ENCODE measurements around the gene PHEX. TPM values are rescaled to one million over a fixed set of nuclear protein-coding genes. Genes with fewer than 3 reads are reported as not detected.
A peak's percentile ranks its signal among the peaks of the same experiment; 100 is the strongest.

Gene PHEX
- total RNA-seq, result under 1 TPM; 0.07 to 0.08 TPM

- ChIA-PET CTCF (no interaction called here), POLR2A (no interaction called here)
- no peaks in the 10 kb centered on the region for H3K9me3 Mint-ChIP-seq
- H3K36me3 Mint-ChIP-seq (ENCODE audit: low read depth), result no peaks in the 10 kb centered on the region
- no peak within 1 kb of the TSS for H3K4me3 Mint-ChIP-seq
- DNase-seq, result no peak
- H3K27ac Mint-ChIP-seq, result no peak within 1 kb of the TSS
- H3K27me3 Mint-ChIP-seq, result no peaks in the 10 kb centered on the region
- no peaks in the 10 kb centered on the region for H3K4me1 Mint-ChIP-seq
Measured at GRCh38 chrX:22032084-22032483, at the start of gene PHEX. Gene PHEX, plus strand, starts transcription at chrX:22032325. Its CDS starts 681 bp downstream, at chrX:22033006.

GRCh38 chrX:21985332-21985777 is 46.8 kb upstream of the PHEX start:
- Mint-ChIP-seq H3K27me3 (no peaks in the 10 kb centered on the region), H3K36me3 (ENCODE audit: low read depth) (peaks cover 11% of the 10 kb centered on the region), H3K9me3 (no peaks in the 10 kb centered on the region), H3K4me3 (no peak overlapping the region), H3K27ac (no peak overlapping the region), H3K4me1 (peaks cover 2% of the 10 kb centered on the region)
- CTCF ChIA-PET, result interaction anchor here (0.6 to 2.4 kb wide), 18 partner anchors 11 to 1917 kb away, joined by 3 to 39 read pairs (median 4); no protein-coding TSS in a partner anchor
- peak; percentile 66 for DNase-seq
- POLR2A ChIA-PET, result no interaction called here

- Mint-ChIP-seq H3K4me1 (peaks cover 6% of the 10 kb centered on the region), H3K27ac (no peak overlapping the region), H3K4me3 (no peak overlapping the region), H3K36me3 (ENCODE audit: low read depth) (peaks cover 11% of the 10 kb centered on the region), H3K27me3 (no peaks in the 10 kb centered on the region), H3K9me3 (no peaks in the 10 kb centered on the region)
- ChIA-PET POLR2A (no interaction called here), CTCF (interaction anchor here (1.5 kb wide), 1 partner anchor 11 kb away, joined by 4 read pairs; no protein-coding TSS in a partner anchor)
- no peak for DNase-seq
Measured at GRCh38 chrX:21986596-21986995, 45.5 kb upstream of the PHEX start.

GRCh38 chrX:21989384-21989783 is 42.7 kb upstream of the PHEX start:
- POLR2A ChIA-PET, result no interaction called here
- peak overlapping the region; percentile 5 for H3K27ac Mint-ChIP-seq
- CTCF ChIA-PET, result interaction anchor here (1.4 kb wide), 1 partner anchor 17 kb away, joined by 3 read pairs; no protein-coding TSS in a partner anchor
- DNase-seq, result no peak
- peaks cover 16% of the 10 kb centered on the region for H3K36me3 Mint-ChIP-seq (ENCODE audit: low read depth)
- H3K27me3 Mint-ChIP-seq, result no peaks in the 10 kb centered on the region
- H3K9me3 Mint-ChIP-seq, result no peaks in the 10 kb centered on the region
- no peak overlapping the region for H3K4me3 Mint-ChIP-seq
- peaks cover 6% of the 10 kb centered on the region for H3K4me1 Mint-ChIP-seq

- no peak overlapping the region for H3K4me3 Mint-ChIP-seq
- DNase-seq, result no peak
- H3K9me3 Mint-ChIP-seq, result no peaks in the 10 kb centered on the region
- CTCF ChIA-PET, result interaction anchor here (0.7 to 0.8 kb wide), 2 partner anchors 28 to 48 kb away, joined by 4 read pairs; no protein-coding TSS in a partner anchor
- peaks cover 22% of the 10 kb centered on the region for H3K36me3 Mint-ChIP-seq (ENCODE audit: low read depth)
- no peaks in the 10 kb centered on the region for H3K27me3 Mint-ChIP-seq
- POLR2A ChIA-PET, result no interaction called here
- peaks cover 11% of the 10 kb centered on the region for H3K4me1 Mint-ChIP-seq
- H3K27ac Mint-ChIP-seq, result no peak overlapping the region
Measured at GRCh38 chrX:21990832-21991231, 41.3 kb upstream of the PHEX start.

GRCh38 chrX:21991504-21991903 is 40.6 kb upstream of the PHEX start:
- peaks cover 22% of the 10 kb centered on the region for H3K36me3 Mint-ChIP-seq (ENCODE audit: low read depth)
- H3K27me3 Mint-ChIP-seq, result no peaks in the 10 kb centered on the region
- ChIA-PET POLR2A (no interaction called here), CTCF (interaction anchor here (0.8 kb wide), 1 partner anchor 49 kb away, joined by 4 read pairs; no protein-coding TSS in a partner anchor)
- DNase-seq, result no peak
- H3K9me3 Mint-ChIP-seq, result no peaks in the 10 kb centered on the region
- no peak overlapping the region for H3K4me3 Mint-ChIP-seq
- H3K27ac Mint-ChIP-seq, result no peak overlapping the region
- H3K4me1 Mint-ChIP-seq, result peaks cover 15% of the 10 kb centered on the region

- CTCF ChIA-PET, result no interaction called here
- Mint-ChIP-seq H3K36me3 (ENCODE audit: low read depth) (peaks cover 21% of the 10 kb centered on the region), H3K4me1 (peaks cover 21% of the 10 kb centered on the region), H3K27ac (no peak overlapping the region), H3K4me3 (no peak overlapping the region), H3K9me3 (no peaks in the 10 kb centered on the region), H3K27me3 (no peaks in the 10 kb centered on the region)
- POLR2A ChIA-PET, result no interaction called here
- DNase-seq, result no peak
Measured at GRCh38 chrX:21993265-21993664, 38.9 kb upstream of the PHEX start.

- Mint-ChIP-seq H3K4me1 (peaks cover 14% of the 10 kb centered on the region), H3K36me3 (ENCODE audit: low read depth) (peaks cover 11% of the 10 kb centered on the region), H3K27me3 (no peaks in the 10 kb centered on the region), H3K9me3 (no peaks in the 10 kb centered on the region), H3K27ac (peak overlapping the region; percentile 38), H3K4me3 (no peak overlapping the region)
- no peak for DNase-seq
- ChIA-PET POLR2A (no interaction called here), CTCF (interaction anchor here (3.2 kb wide), 1 partner anchor 12 kb away, joined by 15 read pairs; no protein-coding TSS in a partner anchor)
Measured at GRCh38 chrX:21996872-21997455, 35.2 kb upstream of the PHEX start.

GRCh38 chrX:21998037-21998436 is 34.1 kb upstream of the PHEX start:
- CTCF ChIA-PET, result interaction anchor here (1.5 kb wide), 1 partner anchor 12 kb away, joined by 4 read pairs; no protein-coding TSS in a partner anchor
- peaks cover 17% of the 10 kb centered on the region for H3K36me3 Mint-ChIP-seq (ENCODE audit: low read depth)

GRCh38 chrX:22004866-22005265 is 27.3 kb upstream of the PHEX start:
- no peak overlapping the region for H3K27ac Mint-ChIP-seq
- H3K9me3 Mint-ChIP-seq, result no peaks in the 10 kb centered on the region
- no peak overlapping the region for H3K4me3 Mint-ChIP-seq
- H3K4me1 Mint-ChIP-seq, result no peaks in the 10 kb centered on the region
- no peak for DNase-seq
- POLR2A ChIA-PET, result no interaction called here
- H3K27me3 Mint-ChIP-seq, result no peaks in the 10 kb centered on the region
- H3K36me3 Mint-ChIP-seq (ENCODE audit: low read depth), result peaks cover 19% of the 10 kb centered on the region
- CTCF ChIA-PET, result interaction anchor here (1.0 kb wide), 1 partner anchor 19 kb away, joined by 5 read pairs; no protein-coding TSS in a partner anchor

More at GRCh38 chrX:21998037-21998436, 34.1 kb upstream of the PHEX start:
- H3K27me3 Mint-ChIP-seq, result no peaks in the 10 kb centered on the region
- no peaks in the 10 kb centered on the region for H3K9me3 Mint-ChIP-seq
- POLR2A ChIA-PET, result no interaction called here
- H3K4me1 Mint-ChIP-seq, result peaks cover 14% of the 10 kb centered on the region
- no peak overlapping the region for H3K27ac Mint-ChIP-seq
- no peak overlapping the region for H3K4me3 Mint-ChIP-seq
- no peak for DNase-seq

- CTCF ChIA-PET, result no interaction called here
- POLR2A ChIA-PET, result no interaction called here
- Mint-ChIP-seq H3K27ac (no peak overlapping the region), H3K4me3 (no peak overlapping the region), H3K9me3 (no peaks in the 10 kb centered on the region), H3K4me1 (no peaks in the 10 kb centered on the region), H3K36me3 (ENCODE audit: low read depth) (no peaks in the 10 kb centered on the region), H3K27me3 (no peaks in the 10 kb centered on the region)
- no peak for DNase-seq
Measured at GRCh38 chrX:22012051-22012450, 20.1 kb upstream of the PHEX start.

- Mint-ChIP-seq H3K9me3 (no peaks in the 10 kb centered on the region), H3K36me3 (ENCODE audit: low read depth) (no peaks in the 10 kb centered on the region), H3K4me3 (no peak overlapping the region), H3K27me3 (no peaks in the 10 kb centered on the region), H3K27ac (no peak overlapping the region), H3K4me1 (no peaks in the 10 kb centered on the region)
- ChIA-PET CTCF (no interaction called here), POLR2A (no interaction called here)
- DNase-seq, result no peak
Measured at GRCh38 chrX:22012931-22013330, 19.2 kb upstream of the PHEX start.

- H3K27ac Mint-ChIP-seq, result no peak overlapping the region
- no peaks in the 10 kb centered on the region for H3K4me1 Mint-ChIP-seq
- CTCF ChIA-PET, result no interaction called here
Measured at GRCh38 chrX:22015139-22015750, 16.9 kb upstream of the PHEX start.

More at GRCh38 chrX:22015139-22015750, 16.9 kb upstream of the PHEX start:
- Mint-ChIP-seq H3K36me3 (ENCODE audit: low read depth) (no peaks in the 10 kb centered on the region), H3K4me3 (no peak overlapping the region), H3K27me3 (no peaks in the 10 kb centered on the region), H3K9me3 (no peaks in the 10 kb centered on the region)
- no peak for DNase-seq
- POLR2A ChIA-PET, result no interaction called here

Data from activated CD4-positive, alpha-beta T cell treated with anti-CD3 and anti-CD28 coated beads, Interleukin-2, amount 10 ng/mL, durations not matched to agents 7 days and 5 days (primary cell).